Measurements from ENCODE around the gene ITIH4.

ITIH4 gene

DNA sequence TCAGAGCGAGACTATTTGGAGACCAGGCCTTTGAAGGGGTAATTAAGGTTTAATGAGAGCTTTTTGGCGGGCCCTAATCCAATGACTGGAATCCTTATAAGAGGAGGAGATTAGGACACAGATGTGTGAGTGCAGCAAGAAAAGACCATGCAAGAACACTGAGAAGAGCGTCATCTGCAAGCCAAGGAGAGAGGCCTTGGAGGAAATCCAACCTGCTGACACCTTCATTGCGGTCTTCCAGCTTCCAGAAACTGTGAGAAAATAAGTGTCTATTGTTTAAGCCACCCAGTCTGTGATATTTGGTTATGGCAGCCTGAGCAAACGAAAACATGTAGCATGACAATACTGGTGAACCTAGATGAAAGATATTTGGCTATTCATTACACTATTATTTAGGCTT lies 27.4 kb upstream of the ITIH4 start:
- Histone ChIP-seq H3K4me3 (ENCODE audit: low read length) (no peak overlapping the region), H3K9me2 (replicated peaks; ENCODE audit: control insufficient read depth, low read length) (no peaks in the 10 kb centered on the region), H3K4me1 (ENCODE audit: control insufficient read depth, low read length) (no peaks in the 10 kb centered on the region), H3K9me3 (ENCODE audit: control insufficient read depth, insufficient read depth, low read length) (no peaks in the 10 kb centered on the region), H3K27ac (ENCODE audit: low read depth, low read length) (no peak overlapping the region), H3K79me2 (ENCODE audit: control insufficient read depth, low read length) (no peaks in the 10 kb centered on the region), H4K20me1 (ENCODE audit: control insufficient read depth, insufficient read depth, low read depth, low read length) (0 out of 2 replicates have a peak, but pooled peaks cover 4% of the 10 kb centered on the region), H3F3A (ENCODE audit: control insufficient read depth, insufficient read depth) (no peaks in the 10 kb centered on the region), H3K27me3 (ENCODE audit: control insufficient read depth, low read length) (no peaks in the 10 kb centered on the region), H3K4me2 (ENCODE audit: low read length) (no peak overlapping the region), H3K36me3 (ENCODE audit: control insufficient read depth, low read length) (no peaks in the 10 kb centered on the region; the same call in 1 of the 2 replicates)
- TF ChIP-seq EZH2phosphoT487 (IDR thresholded peaks at IDR 0.05; ENCODE audit: borderline replicate concordance, low read length) (no peak), CTCF (IDR thresholded peaks at IDR 0.05; ENCODE audit: low read depth, low read length, poor library complexity, severe bottlenecking) (no peak)

DNA sequence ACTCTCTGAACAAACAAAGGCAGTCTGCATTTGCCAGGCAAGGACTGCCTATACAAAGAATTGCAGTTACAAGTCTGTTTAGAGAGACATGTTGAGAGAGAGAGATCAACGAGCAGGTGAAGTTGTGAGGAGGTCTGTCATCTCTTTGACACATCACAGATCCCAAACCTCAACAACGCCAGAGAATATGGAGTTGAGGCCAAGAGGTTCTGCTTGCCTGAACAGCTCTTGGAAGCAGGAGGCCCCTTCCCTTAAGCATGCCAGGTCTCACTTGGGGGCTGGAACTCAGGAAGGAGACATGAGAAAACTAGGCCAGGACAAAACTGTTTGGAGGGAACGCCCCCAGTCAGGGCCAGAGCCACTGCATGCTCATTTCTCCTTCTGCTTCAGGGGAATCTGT lies 26.7 kb upstream of the ITIH4 start:
- no peaks in the 10 kb centered on the region for H3K27me3 ChIP-seq (ENCODE audit: control insufficient read depth, low read length)
- no peak overlapping the region for H3K27ac ChIP-seq (ENCODE audit: low read depth, low read length)
- H3K79me2 ChIP-seq (ENCODE audit: control insufficient read depth, low read length), result no peaks in the 10 kb centered on the region
- no peak for TF ChIP-seq EZH2phosphoT487 (IDR thresholded peaks at IDR 0.05; ENCODE audit: borderline replicate concordance, low read length)
- TF ChIP-seq CTCF (IDR thresholded peaks at IDR 0.05; ENCODE audit: low read depth, low read length, poor library complexity, severe bottlenecking), result no peak
- no peaks in the 10 kb centered on the region for H3K9me2 ChIP-seq (replicated peaks; ENCODE audit: control insufficient read depth, low read length)
- peaks cover under 1% of the 10 kb centered on the region for H3K36me3 ChIP-seq (ENCODE audit: control insufficient read depth, low read length)
- no peaks in the 10 kb centered on the region for H3K9me3 ChIP-seq (ENCODE audit: control insufficient read depth, insufficient read depth, low read length)
- H3K4me3 ChIP-seq (ENCODE audit: low read length), result no peak overlapping the region
- no peaks in the 10 kb centered on the region for H3F3A ChIP-seq (ENCODE audit: control insufficient read depth, insufficient read depth)
- H3K4me2 ChIP-seq (ENCODE audit: low read length), result no peak overlapping the region
- H3K4me1 ChIP-seq (ENCODE audit: control insufficient read depth, low read length), result no peaks in the 10 kb centered on the region
- 0 out of 2 replicates have a peak, but pooled peaks cover 4% of the 10 kb centered on the region for H4K20me1 ChIP-seq (ENCODE audit: control insufficient read depth, insufficient read depth, low read depth, low read length)

- Histone ChIP-seq H4K20me1 (ENCODE audit: control insufficient read depth, insufficient read depth, low read depth, low read length) (0 out of 2 replicates have a peak, but pooled peaks cover 4% of the 10 kb centered on the region), H3K4me2 (ENCODE audit: low read length) (no peak overlapping the region), H3K4me3 (ENCODE audit: low read length) (no peak overlapping the region), H3K79me2 (ENCODE audit: control insufficient read depth, low read length) (no peaks in the 10 kb centered on the region), H3F3A (ENCODE audit: control insufficient read depth, insufficient read depth) (no peaks in the 10 kb centered on the region), H3K27me3 (ENCODE audit: control insufficient read depth, low read length) (no peaks in the 10 kb centered on the region), H3K9me2 (replicated peaks; ENCODE audit: control insufficient read depth, low read length) (no peaks in the 10 kb centered on the region), H3K27ac (ENCODE audit: low read depth, low read length) (no peak overlapping the region), H3K4me1 (ENCODE audit: control insufficient read depth, low read length) (no peaks in the 10 kb centered on the region), H3K9me3 (ENCODE audit: control insufficient read depth, insufficient read depth, low read length) (no peaks in the 10 kb centered on the region), H3K36me3 (ENCODE audit: control insufficient read depth, low read length) (peaks cover 5% of the 10 kb centered on the region)
- TF ChIP-seq EZH2phosphoT487 (IDR thresholded peaks at IDR 0.05; ENCODE audit: borderline replicate concordance, low read length) (no peak), CTCF (IDR thresholded peaks at IDR 0.05; ENCODE audit: low read depth, low read length, poor library complexity, severe bottlenecking) (no peak)
Measured at GRCh38 chr3:52856666-52857065, 26.2 kb upstream of the ITIH4 start.

All from DOHH2 (cell line).